NCI-H526 treated with DMSO at 0.1 percent for 48 hours (cell line): ENCODE measurements around the gene TOP3B.

Experiments
- DNase-seq: peaks from one replicate; lab custom pipeline; 2025; lab: John Stamatoyannopoulos, UW

The TOP3B gene, protein sequence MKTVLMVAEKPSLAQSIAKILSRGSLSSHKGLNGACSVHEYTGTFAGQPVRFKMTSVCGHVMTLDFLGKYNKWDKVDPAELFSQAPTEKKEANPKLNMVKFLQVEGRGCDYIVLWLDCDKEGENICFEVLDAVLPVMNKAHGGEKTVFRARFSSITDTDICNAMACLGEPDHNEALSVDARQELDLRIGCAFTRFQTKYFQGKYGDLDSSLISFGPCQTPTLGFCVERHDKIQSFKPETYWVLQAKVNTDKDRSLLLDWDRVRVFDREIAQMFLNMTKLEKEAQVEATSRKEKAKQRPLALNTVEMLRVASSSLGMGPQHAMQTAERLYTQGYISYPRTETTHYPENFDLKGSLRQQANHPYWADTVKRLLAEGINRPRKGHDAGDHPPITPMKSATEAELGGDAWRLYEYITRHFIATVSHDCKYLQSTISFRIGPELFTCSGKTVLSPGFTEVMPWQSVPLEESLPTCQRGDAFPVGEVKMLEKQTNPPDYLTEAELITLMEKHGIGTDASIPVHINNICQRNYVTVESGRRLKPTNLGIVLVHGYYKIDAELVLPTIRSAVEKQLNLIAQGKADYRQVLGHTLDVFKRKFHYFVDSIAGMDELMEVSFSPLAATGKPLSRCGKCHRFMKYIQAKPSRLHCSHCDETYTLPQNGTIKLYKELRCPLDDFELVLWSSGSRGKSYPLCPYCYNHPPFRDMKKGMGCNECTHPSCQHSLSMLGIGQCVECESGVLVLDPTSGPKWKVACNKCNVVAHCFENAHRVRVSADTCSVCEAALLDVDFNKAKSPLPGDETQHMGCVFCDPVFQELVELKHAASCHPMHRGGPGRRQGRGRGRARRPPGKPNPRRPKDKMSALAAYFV

DNA sequence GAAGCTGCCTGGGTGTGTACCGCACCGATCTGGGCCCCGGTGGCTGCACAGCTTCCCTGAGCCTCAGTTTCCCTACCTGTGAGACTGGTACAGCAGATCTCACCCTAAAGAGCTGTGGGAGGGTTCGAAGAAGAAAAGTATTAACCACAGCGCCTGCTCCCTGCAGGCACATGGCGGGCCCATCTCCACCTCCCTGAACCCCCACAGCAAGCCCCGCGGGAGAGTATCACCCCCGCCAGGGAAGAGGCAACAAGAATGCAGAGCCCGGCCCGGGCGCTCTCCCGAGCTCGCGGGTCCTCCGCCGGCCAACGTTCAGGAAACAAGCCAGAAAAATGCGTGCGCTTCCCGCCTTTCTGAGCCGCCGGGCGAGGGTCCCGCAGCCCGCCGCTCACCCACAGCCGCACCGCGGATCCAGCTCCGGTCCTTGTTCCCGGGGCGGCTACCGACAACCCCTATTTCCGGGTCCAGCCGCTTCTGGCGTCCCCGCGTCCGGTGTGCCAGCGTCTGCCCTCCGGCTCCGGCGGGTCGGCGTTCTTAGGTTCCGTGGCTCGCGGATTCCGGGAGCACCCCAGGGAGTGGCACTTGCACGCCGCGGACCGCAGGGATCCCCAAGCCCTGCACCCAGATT is at the start of gene TOP3B:
TOP3B (minus strand) TSS at position 450 of the 628 bp plus-strand sequence. CDS start 7,078 bp downstream, outside the sequence.
- peak; percentile 28 for DNase-seq

DNA sequence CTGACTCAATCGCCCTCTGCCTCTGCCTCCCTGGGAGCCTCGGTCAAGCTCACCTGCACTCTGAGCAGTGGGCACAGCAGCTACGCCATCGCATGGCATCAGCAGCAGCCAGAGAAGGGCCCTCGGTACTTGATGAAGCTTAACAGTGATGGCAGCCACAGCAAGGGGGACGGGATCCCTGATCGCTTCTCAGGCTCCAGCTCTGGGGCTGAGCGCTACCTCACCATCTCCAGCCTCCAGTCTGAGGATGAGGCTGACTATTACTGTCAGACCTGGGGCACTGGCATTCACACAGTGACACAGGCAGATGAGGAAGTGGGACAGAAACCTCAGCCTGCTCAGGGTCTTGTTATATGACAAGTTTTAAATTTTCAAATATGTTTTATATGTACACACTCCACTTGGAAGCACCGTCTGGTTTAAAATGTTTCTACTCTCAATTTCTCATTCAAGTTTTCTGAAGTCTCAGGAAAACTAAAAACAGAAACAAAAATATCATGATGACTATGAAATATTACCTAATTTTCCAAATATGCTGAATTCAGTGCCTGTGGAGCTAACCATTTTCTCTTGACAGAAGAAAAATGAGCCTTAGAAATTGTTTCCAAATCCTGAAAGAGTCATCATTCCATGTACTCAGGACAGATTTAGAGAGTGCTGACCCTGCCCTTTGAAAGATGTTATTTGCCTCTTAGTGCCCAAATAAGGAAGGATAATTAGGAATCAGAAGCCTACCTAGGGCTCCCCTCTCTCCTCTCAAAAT is 48.8 kb upstream of the TOP3B start:
- DNase-seq, result no peak

DNA sequence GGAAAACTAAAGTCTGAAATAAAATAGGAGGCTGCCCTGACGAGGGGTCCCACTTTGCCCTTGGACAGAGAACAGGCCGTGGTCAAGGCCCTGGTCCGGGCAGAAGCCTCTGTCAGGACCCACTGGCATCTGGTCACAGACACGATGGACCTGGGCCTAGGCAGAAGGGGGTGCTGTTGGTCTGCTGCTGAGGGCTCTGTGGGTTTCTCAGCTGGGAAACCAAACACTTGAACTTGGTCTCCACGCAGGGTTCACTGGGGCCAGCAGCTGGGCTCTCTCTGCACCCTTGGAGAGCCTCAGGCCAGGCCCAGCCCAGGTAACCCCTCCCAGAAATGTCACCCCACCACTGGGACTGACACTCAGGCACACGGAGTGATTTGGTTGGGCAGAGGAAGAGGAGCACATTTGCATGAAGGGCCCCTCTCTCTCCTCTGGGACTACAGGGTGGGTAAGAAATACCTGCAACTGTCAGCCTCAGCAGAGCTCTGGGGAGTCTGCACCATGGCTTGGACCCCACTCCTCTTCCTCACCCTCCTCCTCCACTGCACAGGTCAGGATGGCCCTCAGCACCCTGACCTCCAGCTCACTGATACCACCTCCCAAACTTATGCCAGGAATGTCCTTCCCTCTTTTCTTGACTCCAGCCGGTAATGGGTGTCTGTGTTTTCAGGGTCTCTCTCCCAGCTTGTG is 48.1 kb upstream of the TOP3B start:
- DNase-seq, result no peak

DNA sequence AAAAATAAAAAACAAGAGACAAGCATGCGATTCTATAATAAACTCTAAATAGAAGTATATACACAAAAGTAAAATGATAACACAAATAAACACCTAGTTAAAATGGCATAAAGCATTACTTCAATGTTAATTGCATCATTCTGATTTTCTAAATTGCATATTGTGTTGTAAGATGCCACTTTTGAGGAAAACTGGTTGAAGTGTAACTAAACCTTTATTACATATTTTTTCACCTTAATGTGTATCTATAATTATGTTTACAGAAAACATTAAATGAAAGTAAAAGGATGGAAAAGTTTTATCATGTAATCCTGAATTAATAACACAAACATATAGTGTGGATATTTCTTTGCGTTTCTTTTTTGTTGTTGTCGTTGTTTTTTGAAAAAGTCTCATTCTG is 45.4 kb upstream of the TOP3B start:
- no peak for DNase-seq

DNA sequence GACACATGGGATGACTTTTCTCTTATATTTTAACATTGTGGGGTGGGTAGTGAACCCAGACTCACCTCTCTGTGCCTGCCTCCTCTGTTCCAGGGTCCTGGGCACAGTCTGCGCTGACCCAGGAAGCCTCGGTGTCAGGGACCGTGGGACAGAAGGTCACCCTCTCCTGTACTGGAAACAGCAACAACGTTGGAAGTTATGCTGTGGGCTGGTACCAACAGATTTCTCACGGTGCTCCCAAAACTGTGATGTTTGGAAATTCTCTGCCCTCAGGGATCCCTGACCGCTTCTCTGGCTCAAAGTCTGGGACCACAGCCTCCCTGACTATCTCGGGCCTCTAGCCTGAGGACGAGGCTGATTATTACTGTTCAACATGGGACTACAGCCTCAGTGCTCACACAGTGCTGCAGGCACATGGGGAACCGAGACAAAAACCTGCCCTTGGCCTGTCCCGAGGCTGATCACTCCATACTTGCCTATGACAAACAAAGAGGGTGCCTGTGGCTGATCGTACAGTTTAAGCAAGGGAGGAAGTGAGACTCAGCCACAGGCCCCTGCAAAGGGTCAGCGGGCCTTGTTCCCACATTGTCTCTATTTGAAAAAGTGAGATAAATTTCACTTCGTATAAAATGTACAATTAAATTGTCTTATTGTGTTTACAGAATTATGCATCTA is 43.7 kb upstream of the TOP3B start:
- DNase-seq, result no peak

DNA sequence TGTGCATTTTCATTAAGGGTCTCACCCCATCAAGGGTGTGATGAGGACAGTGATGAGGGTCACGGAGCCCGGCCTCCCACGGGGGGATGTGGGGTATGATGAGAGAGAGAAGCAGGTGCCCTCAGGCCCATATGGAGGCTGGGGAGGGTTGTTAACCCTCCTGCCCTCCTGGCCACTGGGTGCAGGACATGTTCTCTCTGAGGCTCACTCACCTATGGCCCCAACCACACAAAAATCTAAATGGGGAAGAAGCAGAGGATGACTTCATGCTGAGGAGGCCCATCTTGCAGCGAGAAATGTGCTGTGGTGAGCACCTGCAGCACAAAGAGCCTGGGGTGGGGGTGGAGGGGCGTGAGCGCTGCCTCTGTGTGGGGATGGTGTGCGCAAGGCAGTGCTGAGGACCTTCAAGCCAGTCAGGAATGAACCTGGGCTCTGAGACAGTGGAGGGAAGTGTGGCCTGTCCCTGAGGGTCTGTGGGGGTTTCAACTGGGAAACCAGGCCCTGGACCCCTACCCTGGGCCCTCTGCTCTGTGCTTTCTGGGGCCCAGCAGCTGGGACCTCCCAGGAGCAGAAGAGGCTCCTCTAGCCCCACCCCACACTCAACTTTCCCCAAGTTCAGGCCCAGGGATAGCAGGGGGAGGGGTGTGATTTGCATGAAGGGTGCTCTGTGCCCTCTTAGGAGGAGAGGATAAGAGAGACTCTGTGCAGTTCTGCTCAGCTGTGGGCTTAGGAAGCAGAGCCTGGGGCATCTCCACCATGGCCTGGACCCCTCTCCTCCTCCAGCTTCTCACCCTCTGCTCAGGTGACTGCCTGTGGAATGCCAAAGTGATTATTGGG is 43.0 kb upstream of the TOP3B start:
- DNase-seq, result no peak

DNA sequence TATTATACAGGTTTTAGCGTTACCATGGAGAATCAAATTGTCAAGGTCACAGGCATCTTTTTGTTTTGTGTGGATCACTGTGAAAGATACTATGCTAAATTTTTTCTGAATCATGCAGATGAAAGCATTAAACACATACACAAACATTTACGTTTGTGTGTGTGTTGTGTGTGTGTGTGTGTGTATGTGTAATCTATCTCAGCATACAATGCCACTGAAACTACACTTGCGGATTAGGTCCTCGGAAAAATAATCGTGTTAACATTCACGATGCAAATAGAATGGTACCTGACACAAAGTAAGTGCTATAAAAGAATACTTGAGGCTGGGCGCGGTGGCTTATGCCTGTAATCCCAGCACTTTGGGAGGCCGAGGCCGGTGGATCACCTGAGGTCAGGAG is 41.9 kb upstream of the TOP3B start:
- DNase-seq, result no peak

DNA sequence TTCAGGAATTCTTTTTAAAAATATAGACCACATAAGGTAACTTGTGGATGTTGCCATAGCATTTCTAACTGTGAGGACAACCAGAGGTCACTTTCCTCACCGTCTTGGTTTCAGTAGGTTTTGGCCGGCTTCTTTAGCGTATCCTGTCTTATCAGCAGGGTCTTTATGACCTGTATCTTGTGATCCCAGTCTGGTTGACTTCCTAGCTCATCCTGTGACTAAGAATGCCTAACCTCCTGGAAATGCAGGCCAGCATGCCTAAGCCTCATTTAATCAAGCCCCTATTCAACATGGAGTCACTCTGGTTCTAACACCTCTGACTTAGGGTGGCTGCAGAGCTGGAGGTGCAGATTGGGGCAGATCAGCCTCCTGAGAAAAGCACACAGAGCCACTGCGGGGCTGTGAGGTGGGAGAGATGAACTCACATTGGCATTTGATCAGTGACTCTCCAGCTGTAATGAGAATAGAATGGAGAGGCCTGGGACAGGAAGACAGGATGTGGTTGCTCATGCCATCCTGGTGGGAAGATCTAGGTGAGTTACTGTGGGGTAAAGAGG is 41.1 kb upstream of the TOP3B start:
- no peak for DNase-seq

DNA sequence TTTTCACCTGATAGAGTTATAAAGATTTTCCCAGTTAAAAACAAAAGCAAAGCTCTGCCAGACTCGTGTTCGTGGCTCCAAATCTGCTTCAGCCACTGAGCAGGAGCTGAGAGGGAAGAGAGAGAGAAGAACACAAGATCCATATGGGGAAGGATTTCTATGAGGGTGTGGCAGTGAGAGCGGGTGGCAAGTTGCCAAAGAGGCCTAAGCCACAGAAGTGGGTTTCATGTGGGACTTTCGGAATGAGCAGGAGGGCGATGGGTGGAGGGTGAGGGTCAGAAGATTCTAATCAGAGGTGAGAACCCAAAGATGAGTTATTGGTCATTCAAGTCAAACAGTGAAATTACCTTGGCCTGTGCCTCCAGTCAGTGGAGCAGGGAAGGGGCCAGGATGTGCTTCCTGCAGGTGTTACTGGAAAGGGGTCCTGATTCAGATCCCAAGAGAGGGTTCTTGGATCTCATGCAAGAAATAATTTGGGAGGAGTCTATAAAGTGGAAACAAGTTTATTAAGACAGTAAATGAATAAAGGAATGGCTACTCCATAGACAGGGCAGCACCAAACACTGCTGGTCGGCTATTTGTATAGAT is 40.5 kb upstream of the TOP3B start:
- DNase-seq, result no peak

DNA sequence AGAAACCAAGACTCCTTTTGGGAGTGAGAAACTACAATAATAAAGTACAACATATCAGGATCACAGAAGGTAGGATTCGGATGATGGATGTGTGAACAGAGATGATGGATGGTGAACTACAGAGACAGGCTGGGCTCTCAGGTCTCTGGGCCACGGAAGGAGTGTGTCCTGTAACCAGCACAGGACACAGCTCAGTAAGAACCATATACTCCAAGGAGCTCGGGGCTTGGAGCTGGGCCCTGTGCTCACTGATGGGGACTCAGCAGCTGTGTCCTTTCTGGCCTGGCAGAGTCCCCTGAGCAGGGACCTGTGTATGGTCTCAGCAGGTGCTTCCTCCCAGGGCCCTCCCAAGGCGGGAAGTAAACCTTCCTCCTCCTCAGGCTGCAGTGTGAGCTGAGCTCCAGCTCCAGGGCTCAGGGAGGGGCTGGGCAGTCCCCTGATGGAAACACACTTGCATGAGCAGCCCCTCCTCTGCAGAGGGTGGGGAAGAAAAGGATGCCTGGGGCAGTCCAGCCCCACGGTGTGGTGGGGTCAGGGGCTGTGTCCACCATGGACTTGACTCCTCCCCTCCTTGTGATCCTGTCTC is 39.8 kb upstream of the TOP3B start:
- no peak for DNase-seq

DNA sequence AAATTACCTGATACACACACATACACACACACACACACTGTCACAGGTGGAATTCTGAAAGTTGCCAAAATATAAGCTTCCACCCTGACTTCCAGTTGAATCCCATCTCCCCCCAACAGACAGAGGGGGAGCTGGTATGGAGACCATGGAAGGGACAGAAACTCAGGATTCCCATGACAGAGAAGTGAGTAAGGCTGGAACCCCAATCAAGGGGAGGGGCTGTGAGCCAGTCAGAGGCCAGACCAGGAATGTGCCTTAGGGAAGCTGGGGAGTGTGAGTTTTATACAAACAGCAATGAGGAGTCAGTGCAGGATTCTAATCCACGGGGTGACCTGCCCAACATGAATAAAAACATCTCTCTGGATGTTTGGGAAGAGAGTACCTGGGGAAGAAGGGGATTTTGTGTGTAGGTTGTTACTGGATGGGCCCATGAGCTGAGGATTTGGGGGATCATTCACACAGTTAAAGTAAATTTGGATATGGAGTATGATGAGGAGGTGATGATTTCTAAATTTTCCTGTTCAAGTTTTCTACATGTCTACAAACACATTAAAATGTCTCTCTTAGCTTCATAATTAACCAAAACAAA is 38.7 kb upstream of the TOP3B start:
- no peak for DNase-seq

DNA sequence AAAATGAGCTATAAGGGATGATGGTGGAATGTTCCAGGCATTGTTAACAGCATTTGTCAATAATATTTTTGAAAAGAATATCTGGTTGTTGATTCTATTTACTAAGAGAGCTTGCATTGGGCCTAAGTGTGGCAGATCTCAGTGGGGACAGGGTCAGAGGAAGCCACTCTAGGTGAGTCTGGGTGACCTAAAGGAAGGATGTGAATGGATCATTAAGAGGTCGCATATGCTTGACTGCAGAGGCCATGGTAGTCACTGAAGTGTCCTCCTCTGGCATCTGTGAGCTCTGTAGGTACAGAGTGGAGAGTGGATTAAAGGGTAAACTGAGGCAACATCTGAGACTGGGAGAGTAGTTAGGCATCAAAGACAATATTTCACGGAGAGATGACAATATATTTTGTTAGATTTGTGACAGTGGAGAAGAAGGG is 37.9 kb upstream of the TOP3B start:
- no peak for DNase-seq

DNA sequence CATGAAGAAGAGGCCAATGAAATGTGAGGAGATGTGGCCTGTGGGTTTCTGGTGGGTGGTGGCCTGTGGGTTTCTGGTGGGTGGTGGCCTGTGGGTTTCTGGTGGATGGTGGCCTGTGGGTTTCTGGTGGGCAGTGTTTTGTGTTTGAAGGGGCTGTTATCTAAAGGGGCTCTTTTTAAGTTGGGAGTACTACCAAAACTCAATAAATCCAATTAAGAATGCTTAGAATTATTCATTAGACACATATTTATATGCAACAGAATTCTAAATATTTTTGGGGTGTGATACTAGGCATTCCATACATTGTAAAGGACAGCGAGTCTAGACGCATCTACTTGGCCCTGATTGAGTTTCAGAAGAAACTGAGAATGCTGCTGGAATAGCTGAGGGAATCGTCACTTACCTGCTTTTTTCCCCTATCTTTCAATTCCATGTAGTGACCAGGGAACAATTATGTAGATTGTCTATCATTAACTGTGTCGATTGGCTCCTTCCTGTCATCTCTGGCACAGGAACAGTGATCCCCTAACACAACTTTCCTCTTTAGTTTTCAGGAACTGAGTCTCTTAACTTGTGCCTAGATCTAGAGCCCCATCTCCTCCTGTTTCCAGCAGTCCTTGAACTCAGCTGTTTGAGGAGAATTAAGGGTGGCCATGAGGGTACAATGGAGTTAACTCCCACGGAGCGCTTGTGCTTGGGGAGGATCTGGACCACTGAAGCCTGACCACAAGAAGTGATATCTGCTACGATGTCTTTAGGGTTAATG is 37.3 kb upstream of the TOP3B start:
- no peak for DNase-seq

DNA sequence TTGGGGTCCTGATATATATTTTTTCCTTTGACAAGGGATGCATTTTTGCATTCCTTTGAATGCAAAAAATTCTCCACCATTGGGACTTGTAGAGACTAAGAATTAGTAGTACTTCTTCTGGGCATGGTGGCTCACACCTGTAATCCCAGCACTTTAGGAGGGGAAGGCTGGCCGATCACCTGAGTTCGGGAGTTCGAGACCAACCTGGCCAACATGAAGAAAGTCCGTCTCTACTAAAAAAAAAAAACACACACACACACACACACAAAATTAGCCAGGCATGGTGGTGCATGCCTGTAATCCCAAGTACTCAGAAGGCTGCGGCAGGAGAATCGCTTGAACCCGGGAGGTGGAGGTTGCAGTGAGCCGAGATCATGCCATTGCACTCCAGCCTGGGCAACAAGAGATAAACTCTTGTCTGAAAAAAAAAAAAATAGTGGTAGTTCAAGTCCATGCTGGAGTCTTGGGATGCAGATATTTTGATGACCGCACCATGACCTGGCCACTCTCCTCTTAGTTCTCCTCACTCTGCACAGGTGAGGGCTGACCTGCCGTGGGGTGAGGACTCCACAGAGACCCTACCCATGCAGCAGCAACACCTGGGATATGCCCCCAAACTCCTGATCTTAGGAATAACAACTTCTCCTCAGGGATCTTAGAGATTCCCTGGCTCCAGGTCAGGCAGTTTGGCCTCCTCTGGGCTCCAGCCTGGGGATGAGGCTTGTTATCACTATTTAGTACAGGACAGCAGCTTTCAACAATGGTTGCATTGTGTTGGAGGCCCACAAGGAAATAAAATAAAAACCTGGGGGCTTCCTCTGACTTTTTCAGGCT is 36.5 kb upstream of the TOP3B start:
- DNase-seq, result no peak

DNA sequence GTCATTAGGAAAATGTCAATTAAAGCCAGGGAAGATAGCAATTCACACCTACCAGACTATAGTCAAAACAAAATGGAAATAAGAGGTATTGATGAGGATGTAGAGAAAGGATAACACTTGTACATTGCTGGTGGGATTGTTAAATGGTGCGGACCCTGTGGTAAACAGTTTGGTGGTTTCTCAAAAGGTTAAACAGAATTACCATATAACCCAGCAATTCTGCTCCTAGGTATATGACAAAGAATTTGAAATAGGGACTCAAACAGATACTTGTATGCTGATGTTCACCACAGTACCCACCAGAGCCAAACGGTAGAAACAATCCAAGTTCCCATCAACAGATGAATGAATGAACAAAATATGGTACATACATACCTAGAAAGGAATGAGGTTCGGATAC is 33.0 kb upstream of the TOP3B start:
- no peak for DNase-seq

DNA sequence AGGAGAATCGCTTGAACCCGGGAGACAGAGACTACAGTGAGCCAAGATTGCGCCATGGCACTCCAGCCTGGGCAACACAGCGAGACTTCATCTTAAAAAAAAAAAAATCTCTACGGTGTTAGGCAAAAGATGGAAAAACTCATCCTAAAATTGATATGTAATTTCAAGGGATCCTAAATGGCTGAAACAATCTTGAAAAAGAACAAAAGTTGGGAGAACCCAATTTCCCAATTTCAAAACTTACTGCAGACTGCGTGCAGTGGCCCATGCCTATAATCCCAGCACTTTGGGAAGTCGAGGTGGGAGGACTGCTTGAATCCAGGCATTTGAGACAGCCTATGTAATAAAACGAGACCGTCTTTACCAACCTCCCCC is 31.7 kb upstream of the TOP3B start:
- no peak for DNase-seq
